Measurements from ENCODE around the gene SUN3. TPM values are rescaled to one million over a fixed set of nuclear protein-coding genes. Genes with fewer than 3 reads are reported as not detected.
"Not testable (repeated sequence)": the region's sequence is repeated elsewhere in the genome, so short reads cannot be mapped to it uniquely, and the experiment has no call there.

Gene SUN3
- total RNA-seq, 4 donors from 2014 or later, result not detected

- Histone ChIP-seq H3K4me1 (peaks cover 8 to 9% of the 10 kb centered on the region in 2 donors), H3K9me3 (no peaks in the 10 kb centered on the region), H3K27ac (no peak overlapping the region), H3K27me3 (no peaks in the 10 kb centered on the region), H3K4me3 (no peak overlapping the region), H3K36me3 (peaks cover 0 to 8% of the 10 kb centered on the region in 2 donors)
- ATAC-seq (no peak), DNase-seq (no peak)
- intact Hi-C loops (cut with DNase I; ENCODE audit: low total_unique reads) (no loop called here), in situ Hi-C loops (cut with MboI; ENCODE audit: low sequenced_read_pairs in 4 of 4) (loop anchor here in 1 of 4 donors (10.0 kb wide), 1 partner anchor 112 kb away; no protein-coding TSS in a partner anchor)
- no peak for TF ChIP-seq CTCF (IDR thresholded peaks at IDR 0.05 in 4 of 5, conservative IDR thresholded peaks at IDR 0.05 in 1 of 5)
- no peak for TF ChIP-seq POLR2A (IDR thresholded peaks at IDR 0.05)
These were observed 46.3 kb downstream of the SUN3 start for GRCh38 chr7:47982610-47983009.

GRCh38 chr7:47980648-47981047, 48.3 kb downstream of the SUN3 start:
- H3K4me3 ChIP-seq; ATAC-seq; intact Hi-C loops (cut with DNase I; ENCODE audit: low total_unique reads); H3K27me3 ChIP-seq; H3K9me3 ChIP-seq; H3K4me1 ChIP-seq; H3K27ac ChIP-seq; DNase-seq: not testable (repeated sequence)
- in situ Hi-C loops (cut with MboI; ENCODE audit: low sequenced_read_pairs in 4 of 4), result loop anchor here in 1 of 4 donors (10.0 kb wide), 1 partner anchor 114 kb away; no protein-coding TSS in a partner anchor
- H3K36me3 ChIP-seq, result peaks cover 0 to 28% of the 10 kb centered on the region in 2 donors

GRCh38 chr7:47979832-47980181, 49.1 kb downstream of the SUN3 start:
- intact Hi-C loops (cut with DNase I; ENCODE audit: low total_unique reads), result loop anchor here (1.0 kb wide), 1 partner anchor 108 kb away; no protein-coding TSS in a partner anchor
- ATAC-seq, result no peak
- H3K4me3 ChIP-seq, result peak overlapping the region; percentile 68 to 90 (median 74)

GRCh38 chr7:47979145-47979831, 49.6 kb downstream of the SUN3 start, which contains the start of gene HUS1:
HUS1 (minus strand) TSS chr7:47979615; CDS start chr7:47979519, 96 bp downstream.
- Histone ChIP-seq H3K27me3 (no peaks in the 10 kb centered on the region), H3K4me3 (peak within 1 kb of the TSS; percentile 68 to 90 (median 74)), H3K36me3 (peaks cover 0 to 41% of the 10 kb centered on the region in 2 donors), H3K4me1 (peaks cover 8 to 9% of the 10 kb centered on the region in 2 donors), H3K27ac (peak within 1 kb of the TSS; percentile 78 to 82 (median 82)), H3K9me3 (no peaks in the 10 kb centered on the region)
- DNase-seq, result peak; percentile 79 to 88
- intact Hi-C loops (cut with DNase I; ENCODE audit: low total_unique reads) (loop anchor here (1.0 kb wide), 1 partner anchor 109 kb away; no protein-coding TSS in a partner anchor), in situ Hi-C loops (cut with MboI; ENCODE audit: low sequenced_read_pairs in 4 of 4) (loop anchor here in 1 of 4 donors (10.0 kb wide), 1 partner anchor 116 kb away; no protein-coding TSS in a partner anchor)
- ATAC-seq, result peak; percentile 90 to 96
- TF ChIP-seq POLR2A (IDR thresholded peaks at IDR 0.05) (peak; percentile 60 to 61), CTCF (IDR thresholded peaks at IDR 0.05 in 4 of 5, conservative IDR thresholded peaks at IDR 0.05 in 1 of 5) (no peak)

More at GRCh38 chr7:47979832-47980181, 49.1 kb downstream of the SUN3 start:
- Histone ChIP-seq H3K4me1 (peaks cover 8 to 9% of the 10 kb centered on the region in 2 donors), H3K27me3 (no peaks in the 10 kb centered on the region), H3K36me3 (peaks cover 0 to 36% of the 10 kb centered on the region in 2 donors), H3K9me3 (no peaks in the 10 kb centered on the region), H3K27ac (peak overlapping the region; percentile 78 to 82 (median 82))
- no peak for DNase-seq
- in situ Hi-C loops (cut with MboI; ENCODE audit: low sequenced_read_pairs in 4 of 4), result loop anchor here in 2 of 4 donors (10.0 kb wide), 1 partner anchor 115 kb away; no protein-coding TSS in a partner anchor
- TF ChIP-seq POLR2A (IDR thresholded peaks at IDR 0.05) (no peak), CTCF (IDR thresholded peaks at IDR 0.05 in 4 of 5, conservative IDR thresholded peaks at IDR 0.05 in 1 of 5) (no peak)

GRCh38 chr7:47978790-47979144, 50.1 kb downstream of the SUN3 start:
- Histone ChIP-seq H3K9me3 (no peaks in the 10 kb centered on the region), H3K36me3 (peaks cover 0 to 47% of the 10 kb centered on the region in 2 donors), H3K4me3 (peak overlapping the region; percentile 68 to 90 (median 74)), H3K4me1 (peaks cover 8 to 9% of the 10 kb centered on the region in 2 donors), H3K27ac (peak overlapping the region; percentile 78 to 82 (median 82)), H3K27me3 (no peaks in the 10 kb centered on the region)
- in situ Hi-C loops (cut with MboI; ENCODE audit: low sequenced_read_pairs in 4 of 4) (loop anchor here in 1 of 4 donors (10.0 kb wide), 1 partner anchor 116 kb away; no protein-coding TSS in a partner anchor), intact Hi-C loops (cut with DNase I; ENCODE audit: low total_unique reads) (loop anchor here (1.0 kb wide), 1 partner anchor 110 kb away; no protein-coding TSS in a partner anchor)
- no peak for ATAC-seq
- no peak for DNase-seq
- TF ChIP-seq CTCF (IDR thresholded peaks at IDR 0.05 in 4 of 5, conservative IDR thresholded peaks at IDR 0.05 in 1 of 5), result no peak
- TF ChIP-seq POLR2A (IDR thresholded peaks at IDR 0.05), result no peak
